Fibroblast of villous mesenchyme (primary cell): ENCODE results near the gene MGAT5B. TPM values are rescaled to one million over a fixed set of nuclear protein-coding genes. Genes with fewer than 3 reads are reported as not detected.

ENCODE experiments used
- DNase-seq: peaks from one replicate; pipeline ENCODE4 v3.0.0-alpha.2; 2010; ENCODE audit warnings: low read depth
- H3K4me3 ChIP-seq: 2 replicates; pipeline ENCODE4 v1.5.1; 2011; ENCODE audit warnings: low read depth, mild to moderate bottlenecking, low read length
- total RNA-seq: library from RNA; depleted of rRNA; stranded (reverse); fragments of >200 nt; gene quantifications from 2 replicates; pipeline ENCODE4 v1.2.3, GENCODE V29; 2012
- TF ChIP-seq, protein P1 (sequence below): IDR thresholded peaks from 2 replicates; pipeline ENCODE4 v1.5.1; 2012; ENCODE audit warnings: low read depth, mild to moderate bottlenecking, low read length; ENCODE audit not compliant: insufficient read depth

Gene MGAT5B
- total RNA-seq, 1 donor, result 0.43 TPM

DNA sequence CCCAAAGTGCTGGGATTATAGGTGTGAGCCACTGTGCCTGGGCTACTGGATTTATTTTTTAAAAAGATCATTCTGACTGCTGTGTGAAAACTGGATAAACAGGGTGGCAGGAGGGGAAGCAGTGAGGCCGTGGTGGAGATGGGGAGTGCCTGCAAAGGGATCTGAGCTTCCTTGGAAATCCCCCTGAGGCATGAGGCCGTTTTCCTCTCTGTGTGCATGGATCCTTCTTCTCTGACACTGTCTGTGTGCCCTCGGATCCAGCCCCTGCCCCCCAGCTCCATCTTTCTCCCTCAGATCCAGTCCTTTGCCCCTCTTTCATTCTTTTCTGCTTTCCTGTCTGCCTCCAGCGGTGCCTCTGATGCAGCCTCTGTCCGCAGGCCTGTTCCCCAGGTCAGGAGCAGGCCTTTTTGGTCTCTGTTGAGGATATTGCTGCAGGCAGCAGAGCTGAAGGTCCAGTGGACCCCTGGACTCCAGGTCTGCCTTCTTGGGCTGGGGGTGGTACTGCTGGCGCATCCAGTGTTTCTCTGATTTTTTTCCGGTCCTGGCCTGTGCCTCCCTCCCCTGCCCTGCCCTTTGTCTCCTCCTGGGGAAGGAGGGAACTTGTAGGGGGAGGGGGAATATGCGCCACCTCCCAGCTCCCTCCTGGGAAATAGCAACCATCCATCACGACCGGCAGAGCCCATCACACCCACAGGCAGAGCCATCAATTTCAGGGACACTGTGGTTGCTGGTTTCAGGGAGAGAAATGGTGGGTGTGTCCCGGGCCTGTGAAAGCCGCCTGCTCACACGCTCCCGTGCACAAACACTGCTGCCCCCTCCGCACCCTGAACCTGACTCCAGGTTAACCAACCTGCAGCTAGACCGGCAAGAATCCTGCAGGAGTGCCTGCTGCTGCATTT lies 17.0 kb downstream of the MGAT5B start:
- no peak overlapping the region for H3K4me3 ChIP-seq
- no peak for DNase-seq
- TF ChIP-seq, protein P1, sequence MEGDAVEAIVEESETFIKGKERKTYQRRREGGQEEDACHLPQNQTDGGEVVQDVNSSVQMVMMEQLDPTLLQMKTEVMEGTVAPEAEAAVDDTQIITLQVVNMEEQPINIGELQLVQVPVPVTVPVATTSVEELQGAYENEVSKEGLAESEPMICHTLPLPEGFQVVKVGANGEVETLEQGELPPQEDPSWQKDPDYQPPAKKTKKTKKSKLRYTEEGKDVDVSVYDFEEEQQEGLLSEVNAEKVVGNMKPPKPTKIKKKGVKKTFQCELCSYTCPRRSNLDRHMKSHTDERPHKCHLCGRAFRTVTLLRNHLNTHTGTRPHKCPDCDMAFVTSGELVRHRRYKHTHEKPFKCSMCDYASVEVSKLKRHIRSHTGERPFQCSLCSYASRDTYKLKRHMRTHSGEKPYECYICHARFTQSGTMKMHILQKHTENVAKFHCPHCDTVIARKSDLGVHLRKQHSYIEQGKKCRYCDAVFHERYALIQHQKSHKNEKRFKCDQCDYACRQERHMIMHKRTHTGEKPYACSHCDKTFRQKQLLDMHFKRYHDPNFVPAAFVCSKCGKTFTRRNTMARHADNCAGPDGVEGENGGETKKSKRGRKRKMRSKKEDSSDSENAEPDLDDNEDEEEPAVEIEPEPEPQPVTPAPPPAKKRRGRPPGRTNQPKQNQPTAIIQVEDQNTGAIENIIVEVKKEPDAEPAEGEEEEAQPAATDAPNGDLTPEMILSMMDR, result no peak

DNA sequence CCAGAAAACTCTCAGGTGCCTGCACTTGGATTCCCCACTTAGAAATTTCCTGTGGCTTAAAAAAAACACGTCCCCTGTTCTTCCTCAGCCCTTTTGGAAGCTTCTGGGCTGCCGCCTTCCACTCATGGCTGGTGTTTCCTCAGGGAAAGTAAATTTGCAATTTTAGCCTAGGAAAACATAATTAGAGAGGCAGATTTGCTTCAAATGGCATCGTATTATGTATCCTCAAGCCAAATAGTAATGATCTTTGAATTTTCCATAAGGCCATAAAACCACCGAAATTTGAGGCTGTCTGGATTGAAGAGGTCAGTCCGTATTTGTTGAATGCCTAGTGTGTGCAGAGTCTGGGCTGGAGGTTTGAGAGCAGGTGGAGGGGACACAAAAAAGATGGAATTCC lies 17.7 kb downstream of the MGAT5B start:
- H3K4me3 ChIP-seq, result no peak overlapping the region
- TF ChIP-seq, protein P1, result no peak
- DNase-seq, result no peak

DNA sequence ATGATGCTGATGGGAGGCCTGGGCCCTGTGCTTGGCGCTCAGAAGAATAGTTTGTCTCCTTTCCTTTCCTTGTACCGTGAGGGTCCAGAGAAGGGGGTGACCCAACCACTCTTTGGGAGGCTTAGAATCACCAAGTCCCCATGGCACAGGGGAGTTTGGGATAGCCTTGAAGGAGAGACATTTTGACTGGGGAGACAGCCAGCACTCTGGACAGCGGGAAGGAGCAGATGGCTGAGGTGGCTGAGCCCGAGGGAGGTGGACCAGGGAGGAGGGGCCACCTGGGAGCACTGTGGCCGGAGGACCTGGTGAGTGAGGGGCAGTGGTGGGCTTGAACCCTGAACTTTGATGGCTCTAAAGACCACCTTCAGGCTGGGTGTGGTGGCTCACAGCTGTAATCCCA lies 18.2 kb downstream of the MGAT5B start:
- DNase-seq, result no peak
- TF ChIP-seq, protein P1, result no peak
- no peak overlapping the region for H3K4me3 ChIP-seq

DNA sequence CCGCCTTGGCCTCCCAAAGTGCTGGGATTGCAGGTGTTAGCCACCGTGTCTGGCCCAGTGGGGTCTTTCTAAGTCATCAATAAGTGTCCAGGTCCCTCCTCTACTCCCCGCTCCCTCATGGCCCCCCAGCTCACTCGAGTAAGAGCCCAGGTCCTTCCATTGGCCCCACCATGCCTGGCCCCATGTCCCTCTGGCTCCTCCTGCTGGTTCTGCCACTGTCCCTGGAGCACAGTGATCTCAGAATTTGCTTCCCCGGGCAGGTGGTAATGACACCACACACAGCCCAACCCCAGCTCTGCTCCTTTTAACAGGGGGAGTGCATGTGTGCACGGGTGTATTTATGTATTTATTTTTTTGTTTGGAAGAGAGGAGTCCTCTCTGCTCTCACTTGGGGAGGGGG lies 19.6 kb downstream of the MGAT5B start:
- TF ChIP-seq, protein P1, result peak; percentile 16
- H3K4me3 ChIP-seq, result no peak overlapping the region
- DNase-seq, result no peak

DNA sequence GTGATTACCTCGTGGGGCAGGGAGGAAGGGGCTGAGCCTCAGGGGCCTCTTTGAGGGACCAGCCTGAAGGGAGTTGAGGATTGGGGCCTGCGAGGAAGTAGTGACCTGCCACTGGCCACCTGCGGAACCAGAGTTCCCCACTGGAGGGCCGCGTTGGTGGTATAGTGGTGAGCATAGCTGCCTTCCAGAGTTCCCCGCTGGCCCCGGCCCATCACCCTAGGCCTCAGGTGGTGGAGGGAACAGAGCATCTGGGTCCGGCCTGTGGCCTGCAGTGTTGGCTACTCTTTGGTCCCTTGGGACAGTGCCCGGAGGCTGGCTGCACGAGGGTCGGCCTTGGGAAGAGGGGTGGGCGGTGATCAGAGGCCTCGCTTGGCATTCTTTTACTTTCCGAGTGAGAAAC lies 20.5 kb downstream of the MGAT5B start:
- TF ChIP-seq, protein P1, result no peak
- DNase-seq, result no peak

DNA sequence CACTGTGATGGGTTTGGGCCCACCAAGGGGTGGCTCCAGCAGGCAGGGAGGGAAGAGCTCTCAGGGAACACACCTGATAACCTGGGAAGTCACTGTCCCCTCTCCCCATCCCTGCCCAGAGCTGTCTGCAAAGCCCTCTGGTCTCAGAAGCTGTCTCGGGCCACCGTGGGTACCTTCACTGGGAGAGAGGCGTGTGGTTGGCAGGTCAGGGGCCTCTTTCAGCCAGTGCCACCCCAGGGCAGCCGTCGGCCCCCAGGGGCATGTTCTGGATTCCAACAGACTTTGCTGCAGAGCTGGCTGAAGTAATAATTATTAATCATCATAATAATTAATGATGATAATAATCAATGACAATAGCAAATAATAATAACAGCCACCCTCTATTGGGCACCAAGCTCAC lies 21.1 kb downstream of the MGAT5B start:
- TF ChIP-seq, protein P1, result no peak
- DNase-seq, result no peak
- H3K4me3 ChIP-seq, result no peak overlapping the region

More for the DNA sequence above, 20.5 kb downstream of the MGAT5B start:
- H3K4me3 ChIP-seq, result no peak overlapping the region
